Measurements from ENCODE around the gene CCR7.
A peak's percentile ranks its signal among the peaks of the same experiment; 100 is the strongest.

Gene CCR7

DNA sequence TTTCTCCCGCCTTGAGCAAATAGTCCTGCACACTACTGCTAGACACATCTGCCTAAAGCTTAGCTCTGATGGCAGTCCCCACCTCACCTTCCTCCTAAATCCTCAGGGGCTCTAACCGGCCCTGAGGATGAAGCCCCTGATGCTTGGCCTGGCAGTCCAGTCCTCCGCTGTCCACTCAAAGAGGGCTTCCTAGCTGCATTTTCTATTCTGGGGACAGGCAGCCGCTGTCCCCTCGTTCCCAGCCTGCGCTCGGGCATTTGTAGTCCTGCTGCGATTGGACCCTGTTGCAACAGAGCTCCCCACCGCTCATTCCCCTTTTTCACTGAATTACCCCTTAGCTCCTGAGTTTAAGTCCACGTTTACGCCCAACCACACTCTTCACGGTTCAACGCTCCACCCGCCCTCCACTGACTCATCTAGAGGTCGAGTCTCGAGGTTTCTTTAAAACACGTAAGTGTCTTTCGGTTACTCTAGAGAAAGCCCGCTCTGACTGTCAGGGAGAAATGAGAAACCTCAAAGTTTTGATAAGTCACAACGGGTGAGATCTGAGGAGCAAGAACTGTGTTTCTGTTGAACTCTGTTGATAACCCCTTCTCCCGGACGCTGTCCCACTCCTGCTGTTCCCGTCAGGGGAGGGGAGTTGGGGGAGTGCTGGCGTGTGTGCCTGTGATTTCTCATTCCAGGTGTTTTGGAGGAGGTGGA lies 4.5 kb downstream of the CCR7 start:
- peak; percentile 38 to 68 for DNase-seq

DNA sequence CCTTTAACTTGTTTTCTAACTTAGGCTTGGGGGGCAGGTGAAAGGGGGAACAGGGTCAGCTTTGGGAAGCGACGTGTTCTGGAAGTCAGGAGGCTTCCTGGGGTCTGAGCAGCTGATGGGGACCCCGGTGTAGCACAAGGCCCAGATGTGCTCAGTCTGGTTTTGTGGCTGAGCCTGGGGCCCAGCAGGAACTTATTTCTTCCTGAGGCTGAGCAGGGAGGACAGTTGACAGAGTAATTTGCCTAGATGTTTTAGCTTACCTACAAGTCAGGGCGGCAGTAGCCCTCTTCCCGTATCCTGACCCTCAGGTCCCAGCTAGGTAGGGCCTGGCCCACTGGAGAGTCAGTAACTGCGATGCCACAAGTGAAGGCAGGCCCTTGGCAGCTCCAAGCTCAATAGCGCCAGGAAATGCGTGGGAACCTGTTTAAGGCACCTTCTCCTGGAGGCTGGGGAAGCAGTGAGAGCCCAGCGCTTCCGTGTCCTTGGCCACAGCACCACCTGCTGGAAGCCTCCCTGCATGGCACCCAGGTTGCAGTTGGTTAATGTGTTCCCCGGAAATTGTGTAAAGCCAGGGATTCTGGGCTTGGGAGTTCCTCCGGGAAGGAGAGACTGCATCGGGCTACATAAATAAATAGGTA lies 5.2 kb downstream of the CCR7 start:
- DNase-seq = peak; percentile 71 to 90

- no peak for DNase-seq
Observed at GRCh38 chr17:40559564-40559916, 5.7 kb downstream of the CCR7 start.

- no peak for DNase-seq
Observed at GRCh38 chr17:40558890-40559563, 6.2 kb downstream of the CCR7 start.

- DNase-seq = no peak
Observed at GRCh38 chr17:40558300-40558889, 6.9 kb downstream of the CCR7 start.

GRCh38 chr17:40557531-40558299 lies 7.6 kb downstream of the CCR7 start:
- DNase-seq = no peak

GRCh38 chr17:40556884-40557414 lies 8.3 kb downstream of the CCR7 start:
- DNase-seq = no peak

DNA sequence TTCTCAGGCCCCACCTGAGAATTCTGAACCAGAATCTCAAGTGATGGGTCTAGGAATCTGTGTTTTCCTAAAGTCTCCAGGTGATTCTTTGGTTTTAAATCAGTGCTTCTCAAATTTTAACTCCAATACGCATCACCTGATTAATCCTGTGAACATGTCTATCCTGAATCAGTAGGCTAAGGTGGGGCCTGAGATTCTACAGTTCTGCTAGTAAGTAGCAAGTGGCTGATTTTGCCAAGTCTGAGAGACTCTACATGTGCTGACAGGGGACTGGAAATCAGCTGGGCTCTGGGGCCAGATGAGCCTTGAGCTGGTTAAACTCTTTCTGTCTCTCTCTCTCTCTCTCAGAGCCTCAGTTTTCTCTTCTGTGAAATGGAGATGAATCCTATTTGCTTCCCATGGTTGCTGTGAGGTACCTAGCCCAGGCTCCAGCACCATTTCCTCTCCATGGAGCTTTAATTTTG lies 9.0 kb downstream of the CCR7 start:
- DNase-seq = no peak

DNA sequence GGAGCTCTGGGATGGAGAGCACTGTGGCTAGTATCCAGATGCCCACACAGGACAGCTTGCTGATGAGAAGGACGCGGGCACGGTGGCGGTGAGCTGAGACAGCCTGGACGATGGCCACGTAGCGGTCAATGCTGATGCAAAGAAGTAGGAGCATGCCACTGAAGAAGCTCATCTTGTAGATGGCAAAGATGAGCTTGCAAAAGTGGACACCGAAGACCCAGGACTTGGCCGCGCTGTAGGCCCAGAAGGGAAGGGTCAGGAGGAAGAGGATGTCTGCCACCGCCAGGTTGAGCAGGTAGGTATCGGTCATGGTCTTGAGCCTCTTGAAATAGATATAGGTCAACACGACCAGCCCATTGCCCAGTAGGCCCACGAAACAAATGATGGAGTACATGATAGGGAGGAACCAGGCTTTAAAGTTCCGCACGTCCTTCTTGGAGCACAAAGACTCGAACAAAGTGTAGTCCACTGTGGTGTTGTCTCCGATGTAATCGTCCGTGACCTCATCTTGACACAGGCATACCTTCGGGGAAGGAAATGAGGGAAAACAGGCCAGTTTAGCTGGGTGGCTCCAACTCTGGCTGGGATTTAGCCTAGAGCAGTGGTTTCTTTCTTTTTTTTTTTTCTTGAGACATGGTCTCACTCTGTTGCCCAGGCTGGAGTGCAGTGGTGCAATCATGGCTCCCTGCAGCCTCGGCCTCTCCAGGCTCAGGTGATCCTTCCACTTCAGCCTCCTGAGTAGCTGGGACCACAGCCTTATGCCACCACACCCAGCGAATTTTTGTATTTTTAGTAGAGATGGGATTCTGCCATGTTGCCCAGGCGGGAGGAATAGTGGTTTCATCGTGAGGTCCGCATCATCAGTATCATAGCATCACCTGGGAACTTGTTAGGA lies 9.7 kb downstream of the CCR7 start:
- DNase-seq = no peak

DNA sequence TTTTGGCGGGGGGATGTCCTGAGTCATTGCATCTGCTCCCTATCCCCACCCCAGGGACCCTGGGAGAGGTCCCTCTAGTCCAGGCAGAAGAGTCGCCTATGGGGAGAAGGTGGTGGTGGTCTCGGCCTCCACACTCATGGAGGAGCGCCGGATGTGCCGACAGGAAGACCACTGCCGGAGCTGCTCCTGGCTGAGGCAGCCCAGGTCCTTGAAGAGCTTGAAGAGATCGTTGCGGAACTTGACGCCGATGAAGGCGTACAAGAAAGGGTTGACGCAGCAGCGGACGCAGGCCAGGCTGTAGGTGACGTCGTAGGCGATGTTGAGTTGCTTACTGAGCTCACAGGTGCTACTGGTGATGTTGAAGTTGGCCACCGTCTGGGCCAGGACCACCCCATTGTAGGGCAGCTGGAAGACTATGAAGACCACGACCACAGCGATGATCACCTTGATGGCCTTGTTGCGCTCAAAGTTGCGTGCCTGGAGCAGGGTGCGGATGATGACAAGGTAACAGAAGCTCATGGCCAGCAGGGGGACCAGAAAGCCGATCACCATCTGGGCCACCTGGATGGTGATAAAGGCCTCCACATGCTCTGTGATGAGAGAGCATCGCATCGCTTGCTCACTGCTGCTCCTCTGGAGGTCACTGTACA lies 10.5 kb downstream of the CCR7 start:
- DNase-seq = no peak

DNA sequence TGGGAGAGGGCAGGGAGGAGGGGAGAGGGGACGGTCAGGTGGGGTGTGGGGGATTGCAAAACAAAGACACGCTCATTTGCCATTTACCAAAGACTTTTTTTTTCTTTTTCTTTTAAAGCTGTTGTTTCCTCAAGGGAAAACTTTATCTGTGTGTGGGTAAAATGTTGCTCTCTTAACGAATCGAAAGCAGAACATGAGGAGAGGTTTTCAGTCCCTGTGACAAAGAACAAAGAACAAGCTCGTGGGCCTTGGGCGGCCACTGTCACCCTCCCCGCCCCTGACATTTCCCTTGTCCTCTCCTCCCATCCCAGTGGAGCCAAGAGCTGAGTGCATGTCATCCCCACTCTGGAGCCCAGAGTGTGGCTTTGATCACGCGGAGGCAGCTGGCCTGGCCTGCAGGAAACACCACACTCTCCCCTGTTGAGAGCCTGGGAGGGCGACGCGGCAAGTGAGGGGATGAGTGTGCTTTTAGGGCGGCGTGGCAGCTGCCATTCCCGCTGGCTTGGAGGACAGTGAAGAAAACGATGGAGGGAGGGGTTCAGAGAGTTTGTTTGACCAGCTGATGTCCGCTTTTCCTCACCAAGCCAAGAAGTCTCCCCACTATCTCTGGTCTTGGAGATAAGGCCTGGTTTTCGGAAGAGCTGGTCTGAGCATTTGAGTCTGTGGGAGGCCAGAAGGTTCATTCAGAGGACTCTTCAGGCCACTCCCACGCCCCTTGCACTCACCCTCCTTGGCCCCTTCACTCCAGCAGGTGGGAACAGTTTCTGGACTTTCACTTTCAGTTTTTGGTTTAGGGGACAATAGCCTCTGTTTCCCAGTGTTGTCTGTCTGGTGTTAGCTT lies 11.4 kb downstream of the CCR7 start:
- DNase-seq = peak in 1 of 2 donors; percentile 55

GRCh38 chr17:40552806-40553693 lies 12.2 kb downstream of the CCR7 start:
- DNase-seq = no peak

- DNase-seq = no peak
Observed at GRCh38 chr17:40551879-40552768, 13.1 kb downstream of the CCR7 start.

- DNase-seq = no peak
Observed at GRCh38 chr17:40551091-40551878, 14.0 kb downstream of the CCR7 start.

- no peak for DNase-seq
Observed at GRCh38 chr17:40550608-40551007, 14.7 kb downstream of the CCR7 start.

GRCh38 chr17:40548982-40549685 lies 16.1 kb downstream of the CCR7 start:
- DNase-seq = no peak
